Measurements from ENCODE around the gene ACYP1. TPM values are rescaled to one million over a fixed set of nuclear protein-coding genes. Genes with fewer than 3 reads are reported as not detected.

ACYP1 gene
- total and polyA plus RNA-seq, 2 of the 13 experiments (the other 11 are each of a cell fraction or from before 2014, with no cell fraction given) = 9.7 to 22.4 TPM

GRCh38 chr14:75016815-75017214 is 47.0 kb downstream of the ACYP1 start:
- intact Hi-C loops (cut with micrococcal nuclease; ENCODE audit: unreplicated experiment) (no loop called here), in situ Hi-C loops (cut with HindIII; ENCODE audit: extremely low pct_ligation_motif_present, low pct_unique_long_range_greater_than_20kb) (no loop called here)
- FAIRE-seq = no peak

More at GRCh38 chr14:75016815-75017214, 47.0 kb downstream of the ACYP1 start:
- H3K4me3 ChIP-seq (replicated peaks in 1 of 3; ENCODE audit: insufficient read depth in 1 of 3, low read depth in 2 of 3, low read length in 3 of 3) = no peak overlapping the region
- ChIA-PET CTCF (ENCODE audit: low intra/inter-chr PET ratio, low total read pairs) (no interaction called here), POLR2A (interaction anchor here (0.7 kb wide), 1 partner anchor 49 kb away, joined by 3 read pairs; no protein-coding TSS in a partner anchor)
- H3K27ac ChIP-seq (ENCODE audit: extremely low read length, insufficient read depth, low read length) = no peak overlapping the region
- 100% methylated on average over 2 of the region's 3 CpGs for WGBS (ENCODE audit: low lambda C conversion rate)
- no peak for TF ChIP-seq E2F2 (CRISPR knock-in tag; IDR thresholded peaks at IDR 0.05; ENCODE audit: borderline replicate concordance)
- no peak for TF ChIP-seq IRF9 (CRISPR knock-in tag; IDR thresholded peaks at IDR 0.05; ENCODE audit: borderline replicate concordance)
- TF ChIP-seq HNF4G (IDR thresholded peaks at IDR 0.05; ENCODE audit: borderline replicate concordance, low read depth, low read length) = no peak
- TF ChIP-seq HNF4G (CRISPR knock-in tag; IDR thresholded peaks at IDR 0.05; ENCODE audit: borderline replicate concordance, low read depth) = no peak
- TF ChIP-seq NR3C1 (CRISPR knock-in tag; IDR thresholded peaks at IDR 0.05) = no peak
- TF ChIP-seq ZNF513 (CRISPR knock-in tag; conservative IDR thresholded peaks at IDR 0.05) = no peak
- TF ChIP-seq MED13 (CRISPR knock-in tag; IDR thresholded peaks at IDR 0.05) = no peak
- no peak for TF ChIP-seq ZNF619 (CRISPR knock-in tag; IDR thresholded peaks at IDR 0.05)
- no peak for TF ChIP-seq ZBTB34 (CRISPR knock-in tag; IDR thresholded peaks at IDR 0.05)
- no peak for ATAC-seq
- no peaks in the 10 kb centered on the region for H3K79me2 ChIP-seq (ENCODE audit: insufficient read depth, low read length)
- H3K9me3 ChIP-seq (ENCODE audit: low read length) = no peaks in the 10 kb centered on the region
- H2AFZ ChIP-seq (ENCODE audit: low read length) = no peak overlapping the region
- H3K36me3 ChIP-seq (replicated peaks in 1 of 2; ENCODE audit: control insufficient read depth in 1 of 2, insufficient read depth in 2 of 2, low read length in 2 of 2) = peaks cover 18 to 62% of the 10 kb centered on the region in 2 experiments
- H3K4me1 ChIP-seq (ENCODE audit: insufficient read depth, low read length) = no peaks in the 10 kb centered on the region
- no peak for DNase-seq (ENCODE audit: low spot score)
- no peak overlapping the region for H3K9ac ChIP-seq (ENCODE audit: insufficient read depth, low read depth, low read length)
- no TSS peak for BruUV-seq (replicated peaks)
- no peaks in the 10 kb centered on the region for H4K20me1 ChIP-seq (ENCODE audit: insufficient read depth, low read length)
- no peaks in the 10 kb centered on the region; a peak in 1 of 5 replicates for H3K27me3 ChIP-seq (ENCODE audit: control insufficient read depth in 1 of 2, insufficient read depth in 2 of 2, low read length in 2 of 2)
- H3K4me2 ChIP-seq (ENCODE audit: low read depth, low read length) = no peak overlapping the region

Data from HepG2 (cell line).